Uterus (tissue), 2 donors: ENCODE results near the gene NKX1-2.

Experiments used
- CTCF ChIP-seq, 4 experiments: fragments of 200-600 bp in 2 of 4; fragments of 450-650 bp in 2 of 4; sonication (generic) in 2 of 4; IDR thresholded peaks; one replicate each; pipeline ENCODE4 v1.5.1; 2016 to 2019; ENCODE audit warnings: antibody characterized with exemption in 4 of 4, mild to moderate bottlenecking in 2 of 4, moderate library complexity in 1 of 4
- POLR2A ChIP-seq, 2 donors: fragments of 450-650 bp; IDR thresholded peaks; one replicate each; pipeline ENCODE4 v1.6.1; 2016; ENCODE audit warnings: antibody characterized with exemption in 2 of 2, mild to moderate bottlenecking in 1 of 2, moderate library complexity in 1 of 2

DNA sequence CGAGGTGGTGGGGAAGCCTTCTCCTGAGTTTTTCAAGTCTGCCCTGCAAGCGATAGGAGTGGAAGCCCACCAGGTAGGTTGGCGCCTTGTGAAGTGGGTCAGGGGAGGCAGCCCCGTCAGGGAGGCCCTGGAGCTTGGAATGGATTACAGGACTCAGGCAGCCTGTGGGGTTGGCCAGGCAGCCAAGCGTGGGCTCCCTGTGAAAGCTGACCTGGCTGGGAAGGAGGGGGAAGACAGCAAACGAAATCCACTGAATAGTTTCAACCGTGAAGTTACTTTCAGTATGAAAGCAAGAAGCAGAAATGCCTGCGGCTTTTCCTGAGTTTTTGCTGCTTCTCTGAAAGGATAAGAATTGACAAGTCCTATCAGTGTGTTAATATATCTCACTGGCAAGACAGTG lies 48.2 kb upstream of the NKX1-2 start:
- TF ChIP-seq CTCF (IDR thresholded peaks at IDR 0.05), result no peak
- no peak for TF ChIP-seq POLR2A (IDR thresholded peaks at IDR 0.05)
